AG04450 (cell line): Measurements from ENCODE around the gene FOXN4. TPM values are rescaled to one million over a fixed set of nuclear protein-coding genes. Genes with fewer than 3 reads are reported as not detected.

Experiments
- CTCF ChIA-PET: fragments of 300-600, 350-600 bp; formaldehyde crosslinking; extraction: SDS; loops from one replicate; lab custom pipeline; 2022; ENCODE audit warnings: antibody characterized with exemption, inconsistent platforms; lab: Charles Lee
- POLR2A ChIA-PET: fragments of 350-600 bp; formaldehyde crosslinking; extraction: SDS; loops from one replicate; lab custom pipeline; 2021; ENCODE audit warnings: antibody characterized with exemption, inconsistent platforms; lab: Yijun Ruan, JAX
- DNase-seq: peaks from one replicate; pipeline ENCODE4 v3.0.0-alpha.2; 2011; ENCODE audit warnings: low read depth, low spot score
- H3K27ac ChIP-seq: one replicate; pipeline ENCODE4 v1.5.1; 2012; ENCODE audit warnings: low read depth, low read length, control low read depth
- H3K27me3 ChIP-seq: one replicate; pipeline ENCODE4 v1.6.0; 2012; ENCODE audit warnings: low read length; ENCODE audit not compliant: control insufficient read depth, insufficient read depth
- H3K4me3 ChIP-seq: 2 replicates; pipeline ENCODE4 v1.5.1; 2011; ENCODE audit warnings: mild to moderate bottlenecking, low read depth, low read length, control low read depth
- H3K9me3 ChIP-seq: 2 replicates; pipeline ENCODE4 v1.5.1; 2012; ENCODE audit warnings: low read length; ENCODE audit not compliant: control insufficient read depth, insufficient read depth
- CTCF ChIP-seq: IDR thresholded peaks from 2 replicates; pipeline ENCODE4 v1.5.1; 2011; ENCODE audit warnings: low read depth, low read length, control low read depth, inconsistent platforms
- polyA plus RNA-seq: library from polyadenylated mRNA; depleted of rRNA; stranded (reverse); fragments of >200 nt; gene quantifications from 2 replicates; pipeline ENCODE4 v1.2.3, GENCODE V29; 2011

The FOXN4 gene
- polyA plus RNA-seq, 1 experiment, result not detected

GRCh38 chr12:109289004-109289403, 20.1 kb downstream of the FOXN4 start:
- POLR2A ChIA-PET, result no interaction called here

GRCh38 chr12:109288571-109288970, 20.5 kb downstream of the FOXN4 start:
- no peak for DNase-seq
- no peak for TF ChIP-seq CTCF
- Histone ChIP-seq H3K27me3 (peaks cover 9% of the 10 kb centered on the region), H3K27ac (no peak overlapping the region), H3K9me3 (no peaks in the 10 kb centered on the region; the same call in 1 of the 2 replicates), H3K4me3 (no peak overlapping the region)
- ChIA-PET CTCF (no interaction called here), POLR2A (no interaction called here)

More at GRCh38 chr12:109289004-109289403, 20.1 kb downstream of the FOXN4 start:
- CTCF ChIA-PET, result no interaction called here
- no peak for TF ChIP-seq CTCF
- no peak overlapping the region for H3K27ac ChIP-seq
- DNase-seq, result no peak
- H3K27me3 ChIP-seq, result peaks cover 9% of the 10 kb centered on the region
- H3K4me3 ChIP-seq, result no peak overlapping the region
- no peaks in the 10 kb centered on the region; the same call in 1 of the 2 replicates for H3K9me3 ChIP-seq

GRCh38 chr12:109287811-109288469, 21.1 kb downstream of the FOXN4 start:
- Histone ChIP-seq H3K27ac (no peak overlapping the region), H3K27me3 (peaks cover 9% of the 10 kb centered on the region), H3K9me3 (no peaks in the 10 kb centered on the region; the same call in 1 of the 2 replicates), H3K4me3 (no peak overlapping the region)
- TF ChIP-seq CTCF, result no peak
- DNase-seq, result no peak
- CTCF ChIA-PET, result no interaction called here
- POLR2A ChIA-PET, result no interaction called here

GRCh38 chr12:109287181-109287580, 21.9 kb downstream of the FOXN4 start:
- ChIA-PET CTCF (no interaction called here), POLR2A (no interaction called here)
- H3K4me3 ChIP-seq, result no peak overlapping the region
- H3K9me3 ChIP-seq, result no peaks in the 10 kb centered on the region; the same call in 1 of the 2 replicates
- H3K27ac ChIP-seq, result no peak overlapping the region
- no peak for DNase-seq
- TF ChIP-seq CTCF, result no peak
- peaks cover 9% of the 10 kb centered on the region for H3K27me3 ChIP-seq

GRCh38 chr12:109286652-109287051, 22.4 kb downstream of the FOXN4 start:
- Histone ChIP-seq H3K27me3 (peaks cover 8% of the 10 kb centered on the region), H3K9me3 (no peaks in the 10 kb centered on the region; the same call in 1 of the 2 replicates), H3K4me3 (no peak overlapping the region), H3K27ac (no peak overlapping the region)
- CTCF ChIA-PET, result no interaction called here
- no peak for DNase-seq
- TF ChIP-seq CTCF, result no peak
- POLR2A ChIA-PET, result no interaction called here
